ENCODE data around the gene TRIM46. TPM values are rescaled to one million over a fixed set of nuclear protein-coding genes. Genes with fewer than 3 reads are reported as not detected.
A peak's percentile ranks its signal among the peaks of the same experiment; 100 is the strongest.

TRIM46 gene
- total and polyA plus RNA-seq, 9 of the 15 experiments (the other 6 are each of a cell fraction or from before 2014, with no cell fraction given), result 0.05 to 0.60 (median 0.16) TPM; not detected in 3

- TF ChIP-seq TBL1XR1 (IDR thresholded peaks at IDR 0.05; ENCODE audit: low read length in 2 of 2) (0 out of 4 replicates have a peak, but pooled peaks of 1 of the 2 experiments have one; percentile 0), CHD1 (IDR thresholded peaks at IDR 0.05; ENCODE audit: low read length) (peak; percentile 84), TFAP4 (CRISPR knock-in tag; IDR thresholded peaks at IDR 0.05; ENCODE audit: borderline replicate concordance) (peak; percentile 55; the same call in 1 of the 2 replicates), DMBX1 (CRISPR knock-in tag; IDR thresholded peaks at IDR 0.05; ENCODE audit: borderline replicate concordance) (peak; percentile 51; the same call in 1 of the 2 replicates), ZNF644 (tag; IDR thresholded peaks at IDR 0.05; ENCODE audit: low read depth) (0 out of 2 replicates have a peak, but pooled peaks have one; percentile 32), POLR2G (IDR thresholded peaks at IDR 0.05; ENCODE audit: low read depth, low read length) (0 out of 2 replicates have a peak, but pooled peaks have one; percentile 68), MCM7 (IDR thresholded peaks at IDR 0.05) (no peak), MBD2 (IDR thresholded peaks at IDR 0.05; ENCODE audit: borderline replicate concordance, low read depth) (no peak), MAZ (CRISPR knock-in tag; conservative IDR thresholded peaks at IDR 0.05 in 1 of 2, IDR thresholded peaks at IDR 0.05 in 1 of 2) (peak in 1 of 2 experiments; percentile 36; a peak in 1 of 4 replicates), CSDE1 (IDR thresholded peaks at IDR 0.05) (0 out of 4 replicates have a peak, but pooled peaks of 1 of the 2 experiments have one; percentile 47), ELF1 (tag; IDR thresholded peaks at IDR 0.05) (peak; percentile 47), ZNF589 (CRISPR knock-in tag; IDR thresholded peaks at IDR 0.05; ENCODE audit: low read depth) (peak; percentile 82; the same call in 1 of the 2 replicates), CXXC5 (CRISPR knock-in tag; IDR thresholded peaks at IDR 0.05) (peak; percentile 73), PBX2 (CRISPR knock-in tag; IDR thresholded peaks at IDR 0.05; ENCODE audit: low read depth) (no peak), PBX2 (tag; conservative IDR thresholded peaks at IDR 0.05; ENCODE audit: low read depth) (0 out of 2 replicates have a peak, but pooled peaks have one; percentile 38), ZBTB2 (IDR thresholded peaks at IDR 0.05) (0 out of 2 replicates have a peak, but pooled peaks have one; percentile 12), ARID1B (IDR thresholded peaks at IDR 0.05) (0 out of 2 replicates have a peak, but pooled peaks have one; percentile 39), HDAC2 (IDR thresholded peaks at IDR 0.05) (0 out of 2 replicates have a peak, but pooled peaks have one; percentile 55), KHSRP (IDR thresholded peaks at IDR 0.05) (peak; percentile 28; the same call in 1 of the 2 replicates), HMG20B (CRISPR knock-in tag; IDR thresholded peaks at IDR 0.05) (0 out of 2 replicates have a peak, but pooled peaks have one; percentile 30)
Measured at GRCh38 chr1:155226910-155227260, 53.2 kb downstream of the TRIM46 start (continued).
